RWPE2 (cell line): Measurements from ENCODE around the gene KCNAB1.

Experiments
- ATAC-seq: fragments of 200-7000 bp; cut with Tn5 transposase; 3 replicates; pipeline ENCODE4 v1.9.1; 2021; ENCODE audit warnings: low read depth
- DNase-seq: peaks from one replicate; pipeline ENCODE4 v3.0.0-alpha.2; 2020; ENCODE audit warnings: low spot score
- H3K27ac ChIP-seq: fragments of 450-650 bp; 2 replicates; pipeline ENCODE4 v1.5.1; 2017; ENCODE audit warnings: mild to moderate bottlenecking; ENCODE audit not compliant: poor library complexity, severe bottlenecking
- H3K27me3 ChIP-seq: fragments of 250-450 bp; sonication (Bioruptor Pico); 2 replicates; pipeline ENCODE4 v1.5.1; 2021; ENCODE audit warnings: mild to moderate bottlenecking, moderate library complexity; ENCODE audit not compliant: insufficient read depth, poor library complexity, severe bottlenecking
- H3K36me3 ChIP-seq: fragments of 250-450 bp; sonication (Bioruptor Pico); 2 replicates; pipeline ENCODE4 v1.5.1; 2020; ENCODE audit warnings: low read depth, mild to moderate bottlenecking, moderate library complexity
- H3K4me1 ChIP-seq: fragments of 250-450 bp; sonication (Bioruptor Pico); 2 replicates; pipeline ENCODE4 v1.5.1; 2021; ENCODE audit warnings: mild to moderate bottlenecking, moderate library complexity; ENCODE audit not compliant: insufficient read depth, poor library complexity, severe bottlenecking
- H3K4me3 ChIP-seq: fragments of 250-450 bp; sonication (Bioruptor Pico); 2 replicates; pipeline ENCODE4 v1.5.1; 2021; ENCODE audit warnings: mild to moderate bottlenecking, moderate library complexity; ENCODE audit not compliant: severe bottlenecking
- H3K9me3 ChIP-seq: fragments of 250-450 bp; sonication (Bioruptor Pico); 2 replicates; pipeline ENCODE4 v1.5.1; 2021; ENCODE audit warnings: mild to moderate bottlenecking, moderate library complexity; ENCODE audit not compliant: severe bottlenecking
- CTCF ChIP-seq: fragments of 450-650 bp; IDR thresholded peaks from one replicate; pipeline ENCODE4 v1.5.1; 2017; ENCODE audit warnings: mild to moderate bottlenecking, moderate library complexity; ENCODE audit not compliant: poor library complexity, severe bottlenecking

The KCNAB1 gene

GRCh38 chr3:156548902-156549301, 428.5 kb downstream of the KCNAB1 start:
- Histone ChIP-seq H3K4me3 (no peak overlapping the region), H3K36me3 (peaks cover 99% of the 10 kb centered on the region), H3K27ac (peak overlapping the region; percentile 93), H3K4me1 (peaks cover 68% of the 10 kb centered on the region), H3K27me3 (no peaks in the 10 kb centered on the region), H3K9me3 (no peaks in the 10 kb centered on the region)
- no peak for TF ChIP-seq CTCF
- ATAC-seq (no peak), DNase-seq (no peak)

- TF ChIP-seq CTCF: no peak
- DNase-seq (no peak), ATAC-seq (no peak)
- Histone ChIP-seq H3K4me1 (peaks cover 73% of the 10 kb centered on the region), H3K36me3 (peaks cover 77% of the 10 kb centered on the region), H3K4me3 (no peak overlapping the region), H3K27me3 (no peaks in the 10 kb centered on the region), H3K27ac (peak overlapping the region; percentile 93), H3K9me3 (no peaks in the 10 kb centered on the region)
Measured at GRCh38 chr3:156551261-156551660, 430.9 kb downstream of the KCNAB1 start.

GRCh38 chr3:156551746-156552145, 431.4 kb downstream of the KCNAB1 start:
- H3K4me3 ChIP-seq: no peak overlapping the region
- ATAC-seq: peak; percentile 67
- peaks cover 72% of the 10 kb centered on the region for H3K36me3 ChIP-seq

GRCh38 chr3:156552973-156553372, 432.6 kb downstream of the KCNAB1 start:
- DNase-seq (no peak), ATAC-seq (no peak)
- TF ChIP-seq CTCF: no peak
- peaks cover 59% of the 10 kb centered on the region for H3K4me1 ChIP-seq
- peaks cover 59% of the 10 kb centered on the region for H3K36me3 ChIP-seq
- peak overlapping the region; percentile 93 for H3K27ac ChIP-seq
- peak overlapping the region; percentile 63 for H3K4me3 ChIP-seq
- no peaks in the 10 kb centered on the region for H3K27me3 ChIP-seq
- H3K9me3 ChIP-seq: no peaks in the 10 kb centered on the region

More at GRCh38 chr3:156551746-156552145, 431.4 kb downstream of the KCNAB1 start:
- Histone ChIP-seq H3K4me1 (peaks cover 72% of the 10 kb centered on the region), H3K9me3 (no peaks in the 10 kb centered on the region), H3K27me3 (no peaks in the 10 kb centered on the region), H3K27ac (peak overlapping the region; percentile 93)
- no peak for TF ChIP-seq CTCF
- DNase-seq: no peak

GRCh38 chr3:156553705-156554356, 433.5 kb downstream of the KCNAB1 start:
- peaks cover 51% of the 10 kb centered on the region for H3K36me3 ChIP-seq
- no peak for ATAC-seq
- DNase-seq: no peak

More at GRCh38 chr3:156553705-156554356, 433.5 kb downstream of the KCNAB1 start:
- Histone ChIP-seq H3K27me3 (no peaks in the 10 kb centered on the region), H3K4me3 (peak overlapping the region; percentile 63), H3K9me3 (no peaks in the 10 kb centered on the region), H3K4me1 (peaks cover 51% of the 10 kb centered on the region), H3K27ac (peak overlapping the region; percentile 93)
- TF ChIP-seq CTCF: no peak
